Nephron progenitor cell (in vitro differentiated cells): Measurements from ENCODE around the gene ABI3BP.

Source experiments
- DNase-seq: peaks from one replicate; pipeline ENCODE4 v3.0.0; 2021
- H3K27ac Mint-ChIP-seq: 2 replicates; pipeline ENCODE4 v1.8.0; 2021; ENCODE audit warnings: mild to moderate bottlenecking, moderate library complexity, mixed read lengths
- H3K27me3 Mint-ChIP-seq: 2 replicates; pipeline ENCODE4 v1.8.0; 2021; ENCODE audit warnings: mild to moderate bottlenecking, low read depth, mixed read lengths; ENCODE audit not compliant: poor library complexity
- H3K36me3 Mint-ChIP-seq: 2 replicates; pipeline ENCODE4 v1.8.0; 2021; ENCODE audit warnings: low read depth, mixed read lengths
- H3K4me1 Mint-ChIP-seq: 2 replicates; pipeline ENCODE4 v1.8.0; 2021; ENCODE audit warnings: mixed read lengths
- H3K4me3 Mint-ChIP-seq: 2 replicates; pipeline ENCODE4 v1.8.0; 2021; ENCODE audit warnings: mild to moderate bottlenecking, moderate library complexity, mixed read lengths
- H3K9me3 Mint-ChIP-seq: 2 replicates; pipeline ENCODE4 v1.8.0; 2021; ENCODE audit warnings: mild to moderate bottlenecking, moderate library complexity, mixed read lengths
- TF ChIP-seq, protein P1 (sequence below): fragments of 200-600 bp; sonication (generic); IDR thresholded peaks from 2 replicates; pipeline ENCODE4 v1.5.0; 2021; ENCODE audit warnings: antibody characterized with exemption

The ABI3BP gene

DNA sequence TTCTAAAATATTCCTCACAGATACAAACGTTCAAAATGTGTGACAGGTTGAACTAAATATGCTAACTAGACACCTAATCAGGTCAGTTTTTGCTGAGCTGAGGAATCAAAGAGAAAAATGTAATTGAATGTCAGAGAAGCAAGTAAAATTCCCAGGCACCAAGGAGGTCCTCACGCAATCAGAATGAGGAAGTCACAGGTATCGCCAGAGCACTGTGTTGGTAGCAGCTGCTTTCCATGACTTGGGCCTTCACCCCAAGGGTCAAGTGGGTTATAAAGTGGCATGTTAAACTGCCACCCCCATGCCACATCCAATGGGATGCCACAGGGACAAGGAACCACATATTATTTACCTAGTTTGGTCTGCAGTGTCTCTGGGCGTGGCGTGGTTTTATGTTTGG lies 158.9 kb downstream of the ABI3BP start:
- peaks cover 9% of the 10 kb centered on the region for H3K27me3 Mint-ChIP-seq
- H3K9me3 Mint-ChIP-seq = no peaks in the 10 kb centered on the region
- no peak for DNase-seq
- no peaks in the 10 kb centered on the region for H3K36me3 Mint-ChIP-seq
- H3K27ac Mint-ChIP-seq = no peak overlapping the region
- H3K4me1 Mint-ChIP-seq = peaks cover 3% of the 10 kb centered on the region
- no peak overlapping the region for H3K4me3 Mint-ChIP-seq
- TF ChIP-seq, protein P1, sequence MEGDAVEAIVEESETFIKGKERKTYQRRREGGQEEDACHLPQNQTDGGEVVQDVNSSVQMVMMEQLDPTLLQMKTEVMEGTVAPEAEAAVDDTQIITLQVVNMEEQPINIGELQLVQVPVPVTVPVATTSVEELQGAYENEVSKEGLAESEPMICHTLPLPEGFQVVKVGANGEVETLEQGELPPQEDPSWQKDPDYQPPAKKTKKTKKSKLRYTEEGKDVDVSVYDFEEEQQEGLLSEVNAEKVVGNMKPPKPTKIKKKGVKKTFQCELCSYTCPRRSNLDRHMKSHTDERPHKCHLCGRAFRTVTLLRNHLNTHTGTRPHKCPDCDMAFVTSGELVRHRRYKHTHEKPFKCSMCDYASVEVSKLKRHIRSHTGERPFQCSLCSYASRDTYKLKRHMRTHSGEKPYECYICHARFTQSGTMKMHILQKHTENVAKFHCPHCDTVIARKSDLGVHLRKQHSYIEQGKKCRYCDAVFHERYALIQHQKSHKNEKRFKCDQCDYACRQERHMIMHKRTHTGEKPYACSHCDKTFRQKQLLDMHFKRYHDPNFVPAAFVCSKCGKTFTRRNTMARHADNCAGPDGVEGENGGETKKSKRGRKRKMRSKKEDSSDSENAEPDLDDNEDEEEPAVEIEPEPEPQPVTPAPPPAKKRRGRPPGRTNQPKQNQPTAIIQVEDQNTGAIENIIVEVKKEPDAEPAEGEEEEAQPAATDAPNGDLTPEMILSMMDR = no peak

DNA sequence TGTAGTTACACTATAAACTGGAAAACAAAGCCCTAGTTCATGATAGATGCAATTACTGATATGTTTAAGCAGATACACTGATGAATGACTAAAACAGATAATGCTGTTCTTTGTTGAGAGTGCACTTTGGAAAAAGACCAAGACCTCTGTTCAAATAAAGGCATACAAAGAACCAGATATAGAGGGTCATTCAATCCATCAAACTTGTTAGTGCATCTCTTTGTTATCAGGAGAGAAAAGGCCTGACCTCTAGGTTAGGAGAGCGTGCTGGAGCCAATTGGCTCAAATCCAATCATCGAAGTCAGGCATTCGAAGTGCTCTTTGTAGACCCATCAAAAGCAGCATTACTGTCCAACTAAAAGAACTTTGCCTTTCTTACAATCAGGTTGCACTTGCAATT lies 159.7 kb downstream of the ABI3BP start:
- no peak overlapping the region for H3K4me3 Mint-ChIP-seq

DNA sequence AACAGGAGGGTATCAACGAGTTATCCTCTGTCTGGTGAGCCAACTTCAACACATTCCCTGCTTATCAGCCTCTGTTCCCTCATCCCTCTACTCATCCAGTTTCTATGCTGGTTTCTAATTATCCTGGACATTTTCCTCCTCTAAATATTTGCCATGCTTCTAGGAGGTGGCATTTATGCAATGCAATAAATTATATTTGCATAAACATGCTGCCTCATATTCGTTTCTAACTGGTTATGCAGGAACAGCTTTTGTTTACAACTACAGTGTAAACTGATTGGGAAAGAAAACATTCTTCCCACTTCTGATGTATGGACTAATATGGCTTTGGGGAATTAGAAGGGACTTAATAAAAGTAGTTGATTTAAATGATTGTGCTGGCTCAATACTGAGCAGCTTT lies 161.6 kb downstream of the ABI3BP start:
- Mint-ChIP-seq H3K9me3 (no peaks in the 10 kb centered on the region), H3K4me1 (no peaks in the 10 kb centered on the region), H3K4me3 (no peak overlapping the region), H3K27ac (no peak overlapping the region), H3K27me3 (peaks cover 5% of the 10 kb centered on the region), H3K36me3 (no peaks in the 10 kb centered on the region)
- TF ChIP-seq, protein P1 = no peak
- no peak for DNase-seq

More for the DNA sequence above, 159.7 kb downstream of the ABI3BP start:
- no peaks in the 10 kb centered on the region for H3K4me1 Mint-ChIP-seq
- peaks cover 6% of the 10 kb centered on the region for H3K27me3 Mint-ChIP-seq
- H3K9me3 Mint-ChIP-seq = no peaks in the 10 kb centered on the region
- H3K27ac Mint-ChIP-seq = no peak overlapping the region
- DNase-seq = no peak
- TF ChIP-seq, protein P1 = no peak
- H3K36me3 Mint-ChIP-seq = no peaks in the 10 kb centered on the region

DNA sequence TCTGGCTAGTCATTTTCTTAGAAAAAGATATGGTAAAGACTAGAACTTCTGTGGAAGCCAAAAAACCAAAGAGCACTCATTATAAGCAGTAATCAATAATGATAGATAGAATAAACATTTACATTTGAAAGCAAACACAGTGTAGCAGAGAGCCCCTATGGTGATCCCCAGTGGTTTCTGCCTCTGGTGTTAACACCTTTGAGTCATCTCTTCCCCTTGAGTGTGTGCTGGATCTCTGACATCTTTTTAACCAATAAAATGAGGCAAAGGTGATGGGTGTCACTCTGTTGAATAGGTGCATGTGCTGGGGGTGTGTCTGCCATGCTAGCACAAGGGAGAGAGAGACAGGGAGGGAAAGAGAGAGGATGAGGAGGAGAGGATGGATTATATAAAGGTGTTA lies 162.3 kb downstream of the ABI3BP start:
- Mint-ChIP-seq H3K36me3 (no peaks in the 10 kb centered on the region), H3K27me3 (no peaks in the 10 kb centered on the region), H3K4me1 (no peaks in the 10 kb centered on the region), H3K9me3 (no peaks in the 10 kb centered on the region), H3K27ac (no peak overlapping the region), H3K4me3 (no peak overlapping the region)
- TF ChIP-seq, protein P1 = no peak
- DNase-seq = no peak

DNA sequence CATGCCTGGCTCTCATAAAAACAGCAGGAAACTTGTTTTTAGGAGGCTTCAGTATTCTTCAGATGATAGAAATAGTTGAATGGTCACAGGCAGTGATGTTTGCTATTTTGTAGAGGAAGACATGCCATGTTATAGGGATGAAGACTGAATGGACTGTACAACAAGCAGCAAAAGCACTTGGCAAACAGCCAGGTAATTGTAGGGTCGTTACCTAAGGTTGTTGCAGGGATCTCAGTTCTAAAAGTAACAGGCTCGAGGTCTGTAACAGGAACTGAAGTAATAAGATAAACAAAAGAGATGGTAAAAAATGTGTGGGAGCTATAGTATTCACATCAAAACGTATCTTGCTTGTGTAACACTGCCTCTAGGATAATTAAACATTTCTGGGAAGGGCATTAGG lies 167.6 kb downstream of the ABI3BP start:
- Mint-ChIP-seq H3K4me3 (no peak overlapping the region), H3K4me1 (no peaks in the 10 kb centered on the region), H3K36me3 (no peaks in the 10 kb centered on the region), H3K9me3 (no peaks in the 10 kb centered on the region), H3K27ac (no peak overlapping the region), H3K27me3 (no peaks in the 10 kb centered on the region)
- TF ChIP-seq, protein P1 = no peak
- no peak for DNase-seq

DNA sequence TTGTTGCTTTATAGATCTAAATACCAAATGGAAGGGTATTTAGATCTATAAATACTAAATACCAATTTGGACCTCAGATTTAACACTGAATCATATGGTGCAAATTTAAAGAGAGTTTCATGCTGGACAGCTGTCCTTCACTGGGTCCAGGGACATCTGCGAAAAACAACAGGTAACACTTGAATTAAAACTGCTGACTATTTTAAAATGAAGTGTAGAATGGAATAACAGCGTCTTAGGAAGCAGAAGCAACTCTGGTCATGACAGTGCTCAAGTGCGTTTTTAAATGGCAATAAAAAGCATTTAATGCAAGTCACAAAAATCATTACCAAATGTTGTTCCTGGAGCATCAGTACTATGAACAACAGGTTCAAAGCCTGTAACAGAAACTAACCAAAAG lies 177.6 kb downstream of the ABI3BP start:
- Mint-ChIP-seq H3K4me1 (no peaks in the 10 kb centered on the region), H3K27ac (no peak overlapping the region), H3K36me3 (no peaks in the 10 kb centered on the region), H3K27me3 (peaks cover 16% of the 10 kb centered on the region), H3K4me3 (no peak overlapping the region), H3K9me3 (no peaks in the 10 kb centered on the region)
- TF ChIP-seq, protein P1 = no peak
- no peak for DNase-seq
